Fibroblast of lung (primary cell): ENCODE results near the gene NET1.

Experiments used
- CTCF ChIP-seq, 2 donors: IDR thresholded peaks in 1 of 2; conservative IDR thresholded peaks in 1 of 2; 1 replicate in 1 of 2; 2 replicates in 1 of 2; pipeline ENCODE4 v1.5.1; 2011 to 2012; ENCODE audit warnings: low read length in 2 of 2, control low read depth in 1 of 2, inconsistent platforms in 1 of 2, low read depth in 1 of 2, mild to moderate bottlenecking in 1 of 2
- EZH2 ChIP-seq: IDR thresholded peaks from 2 replicates; pipeline ENCODE4 v1.5.1; 2012; ENCODE audit warnings: low read length, control low read depth, mild to moderate bottlenecking; ENCODE audit errors: missing control alignments

GRCh38 chr10:5404208-5405041 lies 7.9 kb upstream of the NET1 start, which contains the start of gene TUBAL3:
- no peak for TF ChIP-seq CTCF (conservative IDR thresholded peaks at IDR 0.05 in 1 of 2, IDR thresholded peaks at IDR 0.05 in 1 of 2; ENCODE audit: low read depth in 1 of 2, low read length in 2 of 2)
- no peak for TF ChIP-seq EZH2
